Activated T-cell treated with anti-CD3 and anti-CD28 coated beads for 1 hour (primary cell): ENCODE measurements around the gene SPG21.

ENCODE experiments used
- DNase-seq: peaks from one replicate; pipeline ENCODE4 v3.0.0-alpha.2; 2020; ENCODE audit warnings: low read depth

SPG21 gene

GRCh38 chr15:64938192-64938591 is 51.5 kb downstream of the SPG21 start:
- no peak for DNase-seq

DNA sequence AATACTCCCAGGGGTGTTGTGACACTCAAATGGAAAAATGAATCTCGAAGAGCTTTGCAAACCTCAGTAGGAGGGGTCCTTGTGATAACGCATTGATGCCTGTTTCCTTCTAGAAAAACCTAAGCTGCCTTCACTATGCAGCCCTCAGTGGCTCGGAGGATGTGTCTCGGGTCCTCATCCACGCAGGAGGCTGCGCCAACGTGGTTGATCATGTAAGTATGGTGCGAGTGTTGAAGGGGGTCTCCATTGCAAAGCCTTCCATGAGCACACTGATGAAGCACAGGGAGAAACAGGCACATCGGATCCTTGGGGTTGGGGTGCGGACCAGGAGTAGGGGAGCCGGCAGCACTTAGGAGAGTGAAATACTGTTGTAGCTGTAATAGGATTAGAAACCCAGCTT is 55.7 kb downstream of the SPG21 start:
- no peak for DNase-seq

DNA sequence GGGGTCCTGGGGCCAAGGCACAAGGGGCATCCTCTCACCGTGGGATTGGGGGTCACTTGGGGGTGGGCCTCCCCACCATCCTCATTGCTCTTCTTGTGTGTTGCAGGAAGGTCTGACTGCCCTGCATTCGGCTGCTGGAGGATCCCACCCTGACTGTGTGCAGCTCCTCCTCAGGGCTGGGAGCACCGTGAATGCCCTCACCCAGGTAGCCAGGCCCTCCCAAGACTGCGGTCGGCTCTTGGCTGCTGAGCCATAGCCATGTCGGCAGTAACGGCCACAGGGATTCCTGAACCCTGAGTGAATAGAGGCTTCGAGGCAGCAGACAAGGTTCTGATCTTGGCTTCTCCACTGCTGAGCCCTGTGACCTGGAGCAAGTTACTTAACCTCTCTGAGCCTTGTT is 58.3 kb downstream of the SPG21 start:
- no peak for DNase-seq

DNA sequence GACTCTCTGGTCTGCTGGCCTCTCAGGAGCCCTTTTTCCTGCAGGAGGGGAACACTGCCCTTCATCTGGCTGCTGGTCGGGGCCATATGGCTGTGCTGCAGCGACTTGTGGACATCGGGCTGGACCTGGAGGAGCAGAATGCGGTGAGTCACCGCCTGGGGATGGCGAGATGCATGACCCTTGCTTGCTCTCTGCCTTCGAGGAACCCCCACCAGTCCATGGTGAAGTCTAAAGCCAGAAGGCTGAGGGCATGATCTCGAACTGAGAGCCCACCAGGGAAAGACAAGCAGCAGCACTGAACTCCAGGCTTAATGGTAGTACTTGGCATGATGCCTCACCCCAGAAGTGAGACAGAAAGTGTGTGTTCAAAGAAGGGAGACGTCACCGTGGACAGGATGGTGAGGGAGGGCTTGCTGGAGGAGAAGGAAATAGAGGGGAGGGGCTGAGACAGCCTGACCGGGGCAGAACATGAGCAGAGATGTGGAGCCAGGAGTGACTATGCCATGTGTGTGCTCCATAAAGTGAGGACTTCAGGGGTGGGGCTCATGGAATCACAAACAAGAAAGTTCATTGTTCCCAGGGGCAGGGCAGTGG is 58.8 kb downstream of the SPG21 start:
- no peak for DNase-seq

GRCh38 chr15:64930019-64930652 is 59.6 kb downstream of the SPG21 start:
- DNase-seq: no peak

- no peak for DNase-seq
Measured at GRCh38 chr15:64928626-64929220, 61.0 kb downstream of the SPG21 start.

- no peak for DNase-seq
Measured at GRCh38 chr15:64926661-64927060, 63.1 kb downstream of the SPG21 start.

GRCh38 chr15:64925335-64926330 is 64.1 kb downstream of the SPG21 start:
- DNase-seq: no peak

DNA sequence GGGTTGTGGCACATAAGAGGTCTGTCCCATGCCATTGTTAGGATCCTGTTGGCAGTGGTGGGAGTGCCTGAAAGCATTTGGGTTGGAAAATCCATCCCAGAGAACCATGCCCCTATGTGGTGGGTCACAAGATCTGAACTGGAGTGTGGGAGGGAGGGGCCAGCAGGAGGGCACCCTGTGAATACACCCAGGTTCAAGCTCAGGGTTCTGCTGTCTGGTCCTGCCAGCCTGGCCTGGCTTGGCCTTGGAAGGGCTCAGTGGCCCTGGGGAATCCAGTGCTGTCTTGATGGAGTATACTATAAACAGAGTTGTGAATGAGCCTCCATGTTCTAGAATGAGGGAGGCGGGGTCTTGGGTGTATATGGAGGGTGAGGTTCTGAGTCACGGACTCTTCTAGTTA is 66.2 kb downstream of the SPG21 start:
- DNase-seq: no peak

DNA sequence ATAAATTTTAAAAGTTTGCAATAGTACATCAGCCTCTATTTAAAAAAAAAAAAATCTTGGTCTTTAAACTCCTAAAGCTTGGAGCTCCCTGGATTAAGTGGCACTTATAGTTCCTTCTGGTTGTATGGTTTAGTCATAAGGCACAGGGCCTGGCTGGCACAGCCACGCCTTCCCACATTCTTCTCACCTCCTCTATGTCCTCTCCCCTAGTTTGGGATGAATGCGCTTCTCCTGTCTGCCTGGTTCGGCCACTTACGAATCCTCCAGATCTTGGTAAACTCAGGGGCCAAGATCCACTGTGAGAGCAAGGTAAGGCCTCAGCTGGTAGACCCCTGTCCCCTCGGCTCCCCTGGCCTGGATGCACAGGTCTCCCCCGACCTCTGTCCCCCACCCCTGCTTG is 68.0 kb downstream of the SPG21 start:
- no peak for DNase-seq

GRCh38 chr15:64919721-64920120 is 70.0 kb downstream of the SPG21 start:
- DNase-seq: no peak

DNA sequence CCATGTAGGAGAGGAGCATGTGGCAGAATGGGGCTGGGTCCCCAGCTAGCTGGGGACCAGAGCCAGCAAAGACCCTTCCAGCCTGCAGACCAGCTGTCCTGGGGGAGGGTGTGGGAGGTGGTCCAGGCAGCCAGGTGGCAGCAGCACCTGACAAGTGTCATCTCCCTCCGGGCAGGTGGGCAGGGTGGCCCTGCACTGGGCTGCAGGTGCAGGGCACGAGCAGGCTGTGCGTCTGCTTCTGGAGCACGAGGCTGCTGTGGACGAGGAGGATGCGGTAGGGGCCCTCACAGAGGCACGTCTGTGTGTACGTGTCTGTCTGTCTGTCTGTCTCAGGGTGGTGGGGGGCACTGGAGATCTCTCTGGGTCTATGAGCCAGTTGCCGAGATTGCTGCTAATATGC is 72.5 kb downstream of the SPG21 start:
- no peak for DNase-seq

- no peak for DNase-seq
Measured at GRCh38 chr15:64916365-64916764, 73.3 kb downstream of the SPG21 start.

DNA sequence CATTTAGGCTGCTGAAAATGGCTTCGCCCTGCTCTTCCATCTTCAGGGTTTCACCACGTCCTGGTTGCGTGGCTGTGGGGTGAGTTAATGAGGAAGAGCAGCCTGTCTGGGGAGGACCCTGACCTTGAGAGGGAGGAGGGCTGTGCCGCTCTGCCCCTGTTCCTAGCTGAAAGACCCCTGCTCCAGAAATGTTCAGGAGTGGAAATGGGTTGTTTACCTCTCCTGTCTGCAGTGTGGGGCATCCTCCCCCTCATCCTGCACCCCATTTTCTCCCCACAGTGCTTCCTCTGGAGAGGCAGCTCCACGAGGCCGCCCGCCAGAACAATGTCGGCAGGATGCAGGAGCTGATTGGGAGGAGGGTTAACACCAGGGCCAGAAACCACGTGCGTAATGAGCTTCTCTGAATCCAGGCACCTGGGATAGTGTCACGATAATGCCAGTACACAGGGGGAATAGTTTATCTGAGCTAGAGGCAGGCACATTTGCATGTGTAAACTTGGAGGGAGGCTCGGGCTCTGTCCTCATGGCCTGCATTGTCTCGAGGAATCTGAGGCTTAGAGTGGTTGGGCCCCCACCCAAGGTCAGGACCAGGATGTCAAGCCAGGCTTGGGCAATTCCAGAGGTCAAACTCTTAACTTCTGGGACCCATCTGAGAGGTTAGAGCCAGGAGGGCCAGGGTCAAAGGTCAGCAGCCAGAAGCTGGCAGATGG is 74.0 kb downstream of the SPG21 start:
- DNase-seq: no peak
